LHCN-M2 (cell line): ENCODE measurements around the gene MS4A5. TPM values are rescaled to one million over a fixed set of nuclear protein-coding genes. Genes with fewer than 3 reads are reported as not detected.
"Not testable (repeated sequence)": the region's sequence is repeated elsewhere in the genome, so short reads cannot be mapped to it uniquely, and the experiment has no call there.

Experiments
- DNase-seq: peaks from one replicate; pipeline ENCODE4 v3.0.0-alpha.2; 2012; ENCODE audit warnings: low read depth
- polyA plus RNA-seq: library from polyadenylated mRNA; unstranded; fragments of >200 nt; gene quantifications from one replicate; pipeline ENCODE4 v1.2.1, GENCODE V29; 2012; ENCODE audit warnings: missing spikeins
- total RNA-seq: library from RNA; depleted of rRNA; stranded (reverse); fragments of >200 nt; gene quantifications from 2 replicates; pipeline ENCODE4 v1.2.3, GENCODE V29; 2014; rRNA removed

Gene MS4A5
- not detected in 2 replicates for total RNA-seq
- polyA plus RNA-seq = not detected

GRCh38 chr11:60429272-60429671 lies at the start of gene MS4A5:
TSS of gene MS4A5 (plus strand) at chr11:60429572. CDS start at chr11:60429675, 103 bp downstream.
- DNase-seq = no peak

- DNase-seq = no peak
Observed at GRCh38 chr11:60389279-60389910, 40.0 kb upstream of the MS4A5 start.

GRCh38 chr11:60390419-60390818 lies 39.0 kb upstream of the MS4A5 start:
- DNase-seq = no peak

DNA sequence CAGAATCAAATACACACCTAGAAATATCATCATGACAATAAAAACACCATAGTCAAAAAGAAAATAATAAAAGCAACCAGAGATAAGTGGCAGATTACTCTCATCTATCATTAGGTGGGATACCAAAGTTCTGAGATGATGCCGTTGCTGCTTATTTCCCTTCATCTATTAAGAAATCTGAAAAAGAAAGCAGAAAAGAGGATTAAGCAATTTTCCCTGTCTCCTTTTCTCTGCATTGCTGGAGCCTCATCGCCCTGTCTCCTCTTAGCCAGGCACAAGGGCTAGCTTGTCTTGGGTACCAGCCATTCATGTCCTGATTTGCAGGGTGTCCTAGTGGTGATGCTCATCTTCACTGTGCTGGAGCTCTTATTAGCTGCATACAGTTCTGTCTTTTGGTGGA lies 37.0 kb upstream of the MS4A5 start:
- DNase-seq = no peak

- DNase-seq = no peak
Observed at GRCh38 chr11:60393016-60393415, 36.4 kb upstream of the MS4A5 start.

DNA sequence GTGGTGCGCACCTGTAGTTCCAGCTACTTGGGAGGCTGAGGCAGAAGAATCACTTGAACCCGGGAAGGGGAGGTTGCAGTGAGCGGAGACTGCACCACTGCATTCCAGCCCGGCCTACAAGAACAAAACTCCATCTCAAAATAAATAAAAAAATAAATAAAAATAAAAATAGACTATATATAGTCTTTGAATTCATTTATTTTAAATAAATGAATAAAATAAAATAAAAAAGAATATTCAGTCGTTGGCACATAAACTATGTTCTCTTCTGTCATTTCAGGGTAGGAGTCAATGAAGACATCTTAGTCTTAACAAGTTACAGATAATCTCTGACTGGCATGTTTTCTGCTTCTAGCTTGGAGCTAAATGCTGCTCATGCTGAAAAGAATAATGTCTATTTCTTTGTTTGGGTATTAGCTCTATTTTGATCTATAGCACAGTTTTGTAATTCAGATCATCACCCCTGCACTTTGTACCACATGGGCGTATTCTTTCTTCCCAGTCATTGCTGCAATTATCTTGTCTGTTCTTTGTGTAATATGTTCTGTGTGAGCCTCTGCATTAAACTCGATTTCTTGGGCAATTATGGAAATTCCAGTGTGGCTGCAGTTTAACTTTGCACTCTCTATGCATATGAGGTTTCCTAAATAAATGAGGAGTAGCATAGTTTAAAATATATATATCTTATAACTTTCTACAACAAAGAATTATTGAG lies 34.5 kb upstream of the MS4A5 start:
- DNase-seq = no peak

GRCh38 chr11:60396382-60396781 lies 33.0 kb upstream of the MS4A5 start, which contains the start of gene MS4A14:
TSS of gene MS4A14 (plus strand) at chr11:60396459. CDS start at chr11:60396579, 120 bp downstream.
- DNase-seq = no peak

DNA sequence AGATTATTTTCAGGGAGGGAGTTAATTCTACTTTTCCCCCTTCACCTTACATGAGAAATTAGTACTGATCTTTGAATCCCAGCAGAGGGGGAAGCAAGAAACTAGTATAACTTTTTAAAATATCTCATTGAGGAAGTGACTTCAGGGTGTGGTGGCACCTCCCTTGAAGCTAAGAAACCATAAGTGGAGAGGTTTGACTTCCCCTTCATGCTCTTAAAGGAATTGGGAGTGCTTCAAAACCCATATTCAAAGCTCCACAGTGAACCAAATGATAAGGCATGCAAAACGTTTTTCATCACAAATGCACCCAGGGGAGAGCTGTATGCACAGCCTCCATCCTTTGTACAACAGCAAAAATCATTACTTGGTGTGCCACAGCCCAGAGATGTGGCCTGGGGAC lies 32.6 kb upstream of the MS4A5 start:
- no peak for DNase-seq

DNA sequence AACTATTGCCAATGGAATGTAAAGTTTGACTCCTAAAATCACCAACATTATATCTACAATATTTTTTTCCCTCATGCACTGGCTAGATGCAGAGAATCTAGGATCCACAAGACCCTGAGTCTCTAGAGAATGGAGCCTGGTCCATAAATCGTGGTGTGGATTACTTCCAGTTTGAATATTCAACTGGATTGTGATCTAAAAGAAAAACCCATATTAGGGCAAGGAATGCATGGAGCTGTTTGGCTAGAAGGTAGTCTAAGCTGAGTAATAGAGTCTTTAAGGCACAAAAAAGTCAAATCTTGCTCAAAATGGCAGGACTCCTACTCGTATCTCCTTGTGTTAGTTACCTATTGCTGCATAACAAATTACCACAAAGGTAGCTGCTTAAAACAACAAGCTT lies 9.4 kb upstream of the MS4A5 start:
- no peak for DNase-seq

DNA sequence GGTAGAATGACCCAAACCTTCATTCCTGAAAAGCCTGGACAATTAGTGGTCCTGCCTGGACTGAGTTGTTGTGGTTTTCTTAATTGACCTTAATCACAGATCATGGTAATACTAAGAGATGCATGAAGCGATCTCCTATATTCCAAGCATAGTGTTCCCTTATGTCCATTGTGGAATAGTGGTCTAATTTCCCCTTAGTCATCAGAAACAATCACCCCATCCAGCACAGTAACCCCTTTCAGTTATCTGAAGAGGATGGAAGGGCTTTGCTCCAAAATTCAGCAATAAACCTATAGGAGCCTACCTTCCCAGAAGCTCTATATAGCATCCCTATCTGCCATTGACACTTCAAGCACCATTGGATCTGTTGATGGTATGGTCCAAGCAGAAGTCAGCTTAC lies 6.8 kb upstream of the MS4A5 start:
- DNase-seq = no peak

DNA sequence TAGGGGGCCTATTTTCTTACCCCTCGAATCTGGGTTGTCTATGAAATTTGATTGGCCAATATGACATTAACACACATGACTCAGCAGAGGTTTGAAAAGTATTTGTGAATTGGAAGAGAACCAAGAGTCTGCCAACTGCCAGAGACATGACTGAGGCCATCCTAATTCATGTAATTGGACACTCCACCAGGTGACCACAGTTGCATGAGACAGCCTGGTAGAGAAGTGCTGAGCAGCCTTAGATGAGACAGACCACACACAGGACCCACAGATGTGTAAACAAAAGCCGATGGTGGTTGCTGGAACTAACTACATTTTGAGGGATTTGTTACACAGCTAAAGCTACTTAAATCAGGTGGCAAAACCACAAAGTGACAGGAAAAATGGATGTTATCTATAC lies 855 bp upstream of the MS4A5 start:
- peak; percentile 69 for DNase-seq

- no peak for DNase-seq
Observed at GRCh38 chr11:60431251-60431650, 1.9 kb downstream of the MS4A5 start.

- no peak for DNase-seq
Observed at GRCh38 chr11:60433401-60433800, 4.0 kb downstream of the MS4A5 start.

GRCh38 chr11:60447070-60447469 lies 17.7 kb downstream of the MS4A5 start:
- DNase-seq = no peak

DNA sequence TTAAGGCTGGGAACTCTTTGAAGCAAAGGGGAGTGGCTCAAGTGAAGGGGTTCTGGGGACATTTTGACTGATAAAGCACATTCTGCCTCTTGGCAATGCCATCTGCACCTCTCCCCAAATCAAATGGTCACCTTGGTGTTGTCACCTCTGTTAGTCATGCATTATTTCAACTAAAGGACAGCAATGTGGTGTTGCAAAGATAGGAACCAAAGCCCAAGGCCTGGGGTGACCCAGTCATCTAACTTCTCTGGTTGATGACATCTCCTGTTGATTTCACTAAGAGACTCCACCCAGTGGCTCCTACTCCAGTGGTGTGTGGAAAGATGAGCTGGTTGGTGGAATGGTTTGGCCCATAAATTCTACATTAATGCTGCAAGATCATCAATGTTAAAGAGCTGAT lies 18.5 kb downstream of the MS4A5 start:
- DNase-seq = no peak

- DNase-seq = not testable (repeated sequence)
Observed at GRCh38 chr11:60451185-60451584, 21.8 kb downstream of the MS4A5 start.

DNA sequence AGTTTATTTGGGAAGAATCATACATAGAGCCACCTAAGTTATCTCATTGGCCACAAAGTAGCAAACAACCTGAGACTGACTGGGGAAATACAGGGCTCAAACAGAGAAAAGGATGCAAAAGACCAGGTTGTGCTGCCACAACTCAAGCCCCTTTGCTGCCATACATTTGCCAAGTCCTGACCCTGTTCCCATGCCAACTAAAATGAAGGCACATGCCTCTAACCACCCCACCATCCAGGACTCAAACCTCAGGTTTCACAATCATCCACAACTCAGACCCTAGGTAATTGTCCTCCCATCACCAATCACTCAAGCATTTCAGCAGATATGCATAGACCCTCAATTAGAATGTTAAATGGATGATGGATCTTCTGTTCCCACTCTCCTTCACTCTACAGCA lies 24.8 kb downstream of the MS4A5 start:
- DNase-seq = no peak

DNA sequence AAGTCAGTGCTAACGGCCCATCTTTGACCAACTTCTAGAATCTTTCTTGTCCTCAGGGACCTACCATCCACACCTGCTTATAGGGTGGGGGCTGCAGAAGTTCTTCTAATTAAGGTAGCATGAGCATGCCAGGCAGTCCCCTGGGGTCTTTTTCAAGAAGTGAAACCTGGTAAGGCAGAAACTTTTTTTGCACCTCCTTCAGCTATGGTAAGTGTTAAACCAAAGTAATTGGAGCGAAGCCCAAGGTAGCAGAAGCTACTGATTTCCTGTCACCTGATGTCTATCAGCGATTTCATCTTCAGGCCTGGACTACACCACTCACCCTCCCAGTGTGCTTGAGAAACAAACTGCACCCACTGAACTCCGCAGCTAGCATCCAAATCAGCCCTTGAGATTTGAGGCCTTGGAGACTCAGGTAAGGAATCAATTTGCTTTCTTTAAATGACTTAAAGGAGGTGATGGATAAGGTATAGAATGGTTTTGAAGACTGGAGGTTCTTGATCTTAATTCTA lies 26.2 kb downstream of the MS4A5 start, which contains the start of gene MS4A1:
TSS of gene MS4A1 (plus strand) at position 317 of the 512 bp plus-strand sequence. CDS start 6,528 bp downstream, outside the sequence.
- DNase-seq = no peak

DNA sequence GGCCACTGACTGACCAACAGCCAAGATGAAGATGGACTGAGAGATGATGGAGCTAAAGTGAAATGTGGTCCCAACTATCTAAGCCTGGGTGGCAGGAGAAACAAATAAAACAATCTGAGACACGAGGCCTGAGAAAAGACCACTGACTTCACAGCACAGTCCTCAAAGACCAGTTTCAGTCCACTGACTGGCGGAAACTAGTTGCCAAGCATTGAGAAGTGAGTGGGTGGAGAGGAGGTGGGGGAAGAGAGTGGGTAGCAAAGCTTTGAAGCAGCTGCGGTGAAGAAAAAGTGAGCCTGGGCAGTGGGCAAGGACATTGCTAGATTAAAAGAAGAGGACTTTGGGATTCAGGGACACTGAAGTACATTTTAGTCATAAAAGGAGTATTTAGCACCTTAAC lies 28.2 kb downstream of the MS4A5 start:
- DNase-seq = no peak

DNA sequence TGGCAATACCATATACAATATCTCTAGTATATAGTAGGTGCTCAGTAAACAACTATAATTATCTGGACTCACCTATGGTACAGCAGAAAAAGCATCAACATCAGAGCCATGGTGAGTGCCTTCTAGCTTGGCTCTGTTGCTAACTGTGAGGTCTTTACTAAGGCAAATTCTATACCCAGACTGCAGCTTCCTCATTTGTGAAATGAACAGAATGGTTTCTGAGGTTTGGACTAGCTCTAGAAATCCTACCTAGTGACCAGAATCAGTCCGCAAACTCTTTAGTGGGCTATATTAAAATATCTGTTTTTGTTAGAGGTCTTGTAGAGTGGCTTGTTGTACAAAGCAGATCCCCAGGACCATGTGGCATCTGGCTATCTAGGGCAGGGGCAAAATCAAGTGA lies 30.0 kb downstream of the MS4A5 start:
- DNase-seq = no peak

GRCh38 chr11:60468829-60469228 lies 39.5 kb downstream of the MS4A5 start:
- DNase-seq = no peak

DNA sequence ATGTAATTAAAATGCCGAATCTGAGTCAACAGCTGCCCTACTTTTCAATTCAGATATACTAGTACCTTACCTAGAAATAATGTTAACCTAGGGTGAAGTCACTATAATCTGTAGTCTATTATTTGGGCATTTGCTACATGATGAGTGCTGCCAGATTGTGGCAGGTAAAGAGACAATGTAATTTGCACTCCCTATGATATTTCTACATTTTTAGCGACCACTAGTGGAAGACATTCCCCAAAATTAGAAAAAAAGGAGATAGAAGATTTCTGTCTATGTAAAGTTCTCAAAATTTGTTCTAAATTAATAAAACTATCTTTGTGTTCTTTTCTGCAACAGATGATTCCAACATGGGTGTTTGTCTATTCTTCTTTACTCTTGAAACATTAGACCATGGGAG lies 40.4 kb downstream of the MS4A5 start:
- DNase-seq = no peak

GRCh38 chr11:60477035-60477445 lies 47.7 kb downstream of the MS4A5 start:
- DNase-seq = no peak
